Fibroblast of lung (primary cell): ENCODE results near the gene THOC1. TPM values are rescaled to one million over a fixed set of nuclear protein-coding genes. Genes with fewer than 3 reads are reported as not detected.
A peak's percentile ranks its signal among the peaks of the same experiment; 100 is the strongest.
"Not testable (repeated sequence)": the region's sequence is repeated elsewhere in the genome, so short reads cannot be mapped to it uniquely, and the experiment has no call there.

Experiments used
- DNase-seq, 2 donors: peaks; one replicate each; pipeline versions ENCODE4 v3.0.0 to v3.0.0-alpha.2; 2010; ENCODE audit warnings: low read depth in 2 of 2
- H2AFZ ChIP-seq: 2 replicates; pipeline ENCODE4 v1.5.1; 2012; ENCODE audit warnings: low read length, control low read depth, inconsistent platforms
- H3K27ac ChIP-seq: 2 replicates; pipeline ENCODE4 v1.5.1; 2011; ENCODE audit warnings: low read length, control low read depth; ENCODE audit not compliant: insufficient read depth
- H3K27me3 ChIP-seq: 2 replicates; pipeline ENCODE4 v1.5.1; 2011; ENCODE audit warnings: mild to moderate bottlenecking, low read length; ENCODE audit not compliant: control insufficient read depth, insufficient read depth
- H3K36me3 ChIP-seq: 2 replicates; pipeline ENCODE4 v1.5.1; 2011; ENCODE audit warnings: low read length; ENCODE audit not compliant: control insufficient read depth, insufficient read depth
- H3K4me1 ChIP-seq: 2 replicates; pipeline ENCODE4 v1.5.1; 2011; ENCODE audit warnings: low read length; ENCODE audit not compliant: control insufficient read depth, insufficient read depth; ENCODE audit errors: extremely low read depth
- H3K4me2 ChIP-seq: 2 replicates; pipeline ENCODE4 v1.5.1; 2011; ENCODE audit warnings: low read length, control low read depth; ENCODE audit not compliant: insufficient read depth; ENCODE audit errors: extremely low read depth
- H3K4me3 ChIP-seq, 4 experiments: fragments of 200-600 bp in 1 of 4; sonication (generic) in 1 of 4; replicated peaks in 1 of 4; 2 replicates each; pipeline ENCODE4 v1.5.1; 2011 to 2016; ENCODE audit warnings: low read length in 4 of 4, low read depth in 3 of 4, mild to moderate bottlenecking in 3 of 4, control low read depth in 2 of 4, inconsistent platforms in 1 of 4, mixed read lengths in 1 of 4; ENCODE audit not compliant: insufficient read depth in 1 of 4; ENCODE audit errors: control extremely low read depth in 1 of 4
- H3K79me2 ChIP-seq: 2 replicates; pipeline ENCODE4 v1.5.1; 2012; ENCODE audit warnings: mild to moderate bottlenecking, low read length, inconsistent platforms; ENCODE audit not compliant: control insufficient read depth, insufficient read depth
- H3K9ac ChIP-seq: 2 replicates; pipeline ENCODE4 v1.5.1; 2011; ENCODE audit warnings: mild to moderate bottlenecking, low read length, control low read depth; ENCODE audit not compliant: insufficient read depth
- H3K9me3 ChIP-seq: 2 replicates; pipeline ENCODE4 v1.5.1; 2012; ENCODE audit warnings: low read depth, low read length; ENCODE audit not compliant: control insufficient read depth, insufficient read depth
- H4K20me1 ChIP-seq: 2 replicates; pipeline ENCODE4 v1.5.1; 2011; ENCODE audit warnings: low read length; ENCODE audit not compliant: control insufficient read depth, insufficient read depth; ENCODE audit errors: extremely low read depth
- EZH2 ChIP-seq: IDR thresholded peaks from 2 replicates; pipeline ENCODE4 v1.5.1; 2012; ENCODE audit warnings: low read length, control low read depth, mild to moderate bottlenecking; ENCODE audit errors: missing control alignments
- polyA plus RNA-seq, 2 donors: library from polyadenylated mRNA; depleted of rRNA in 1 of 2; stranded (reverse) in 1 of 2; unstranded in 1 of 2; fragments of >200 nt; gene quantifications; 2 replicates each; pipeline ENCODE4 v1.2.1, GENCODE V29; 2011 to 2012; ENCODE audit warnings: missing spikeins in 1 of 2
- total RNA-seq: library from RNA; depleted of rRNA; stranded (reverse); fragments of >200 nt; gene quantifications from 2 replicates; pipeline ENCODE4 v1.2.1, GENCODE V29; 2014
- TF ChIP-seq, protein P1 (sequence below), 2 donors: IDR thresholded peaks in 1 of 2; conservative IDR thresholded peaks in 1 of 2; 1 replicate in 1 of 2; 2 replicates in 1 of 2; pipeline ENCODE4 v1.5.1; 2011 to 2012; ENCODE audit warnings: low read length in 2 of 2, control low read depth in 1 of 2, inconsistent platforms in 1 of 2, low read depth in 1 of 2, mild to moderate bottlenecking in 1 of 2

Gene THOC1
- total and polyA plus RNA-seq, 2 donors (not counting 1 experiment from before 2014, with no cell fraction given) = 18.2 to 35.2 TPM

GRCh38 chr18:294566-294965 is 26.7 kb upstream of the THOC1 start:
- no peaks in the 10 kb centered on the region for H3K4me1 ChIP-seq
- H2AFZ ChIP-seq = no peak overlapping the region
- no peak overlapping the region for H3K9ac ChIP-seq
- H3K27me3 ChIP-seq = peaks cover 8% of the 10 kb centered on the region
- no peaks in the 10 kb centered on the region for H3K9me3 ChIP-seq
- H3K4me2 ChIP-seq = no peak overlapping the region
- H3K27ac ChIP-seq = no peak overlapping the region
- H3K79me2 ChIP-seq = no peaks in the 10 kb centered on the region
- TF ChIP-seq EZH2 = no peak
- TF ChIP-seq, protein P1, sequence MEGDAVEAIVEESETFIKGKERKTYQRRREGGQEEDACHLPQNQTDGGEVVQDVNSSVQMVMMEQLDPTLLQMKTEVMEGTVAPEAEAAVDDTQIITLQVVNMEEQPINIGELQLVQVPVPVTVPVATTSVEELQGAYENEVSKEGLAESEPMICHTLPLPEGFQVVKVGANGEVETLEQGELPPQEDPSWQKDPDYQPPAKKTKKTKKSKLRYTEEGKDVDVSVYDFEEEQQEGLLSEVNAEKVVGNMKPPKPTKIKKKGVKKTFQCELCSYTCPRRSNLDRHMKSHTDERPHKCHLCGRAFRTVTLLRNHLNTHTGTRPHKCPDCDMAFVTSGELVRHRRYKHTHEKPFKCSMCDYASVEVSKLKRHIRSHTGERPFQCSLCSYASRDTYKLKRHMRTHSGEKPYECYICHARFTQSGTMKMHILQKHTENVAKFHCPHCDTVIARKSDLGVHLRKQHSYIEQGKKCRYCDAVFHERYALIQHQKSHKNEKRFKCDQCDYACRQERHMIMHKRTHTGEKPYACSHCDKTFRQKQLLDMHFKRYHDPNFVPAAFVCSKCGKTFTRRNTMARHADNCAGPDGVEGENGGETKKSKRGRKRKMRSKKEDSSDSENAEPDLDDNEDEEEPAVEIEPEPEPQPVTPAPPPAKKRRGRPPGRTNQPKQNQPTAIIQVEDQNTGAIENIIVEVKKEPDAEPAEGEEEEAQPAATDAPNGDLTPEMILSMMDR (conservative IDR thresholded peaks at IDR 0.05 in 1 of 2, IDR thresholded peaks at IDR 0.05 in 1 of 2; ENCODE audit: low read depth in 1 of 2, low read length in 2 of 2) = no peak
- DNase-seq = no peak
- no peaks in the 10 kb centered on the region for H4K20me1 ChIP-seq
- no peaks in the 10 kb centered on the region for H3K36me3 ChIP-seq
- H3K4me3 ChIP-seq = no peak overlapping the region

DNA sequence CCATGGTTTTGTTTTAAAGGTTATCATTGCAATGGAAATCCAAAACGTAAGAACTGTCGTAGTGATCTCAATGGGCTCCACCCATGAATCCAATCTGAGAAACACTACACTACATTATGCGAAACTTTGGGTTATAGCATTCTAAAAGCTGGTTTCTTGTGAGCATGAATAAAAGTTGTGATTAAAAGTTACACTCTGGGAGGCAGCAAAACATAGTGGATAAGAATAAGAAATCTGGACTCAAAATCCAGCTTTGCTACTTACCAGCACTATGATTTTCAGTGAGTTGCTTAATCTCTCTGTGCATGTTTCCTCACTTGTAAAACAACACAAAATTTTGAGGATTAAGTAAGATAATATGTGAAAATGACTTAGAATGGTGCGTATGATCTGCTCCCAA is 25.7 kb upstream of the THOC1 start:
- TF ChIP-seq EZH2 = no peak
- TF ChIP-seq, protein P1 (conservative IDR thresholded peaks at IDR 0.05 in 1 of 2, IDR thresholded peaks at IDR 0.05 in 1 of 2; ENCODE audit: low read depth in 1 of 2, low read length in 2 of 2) = peak; percentile 16 to 20
- Histone ChIP-seq H2AFZ (no peak overlapping the region), H3K4me1 (no peaks in the 10 kb centered on the region), H4K20me1 (no peaks in the 10 kb centered on the region), H3K4me2 (no peak overlapping the region), H3K79me2 (no peaks in the 10 kb centered on the region), H3K27me3 (peaks cover 8% of the 10 kb centered on the region), H3K9me3 (no peaks in the 10 kb centered on the region), H3K36me3 (no peaks in the 10 kb centered on the region), H3K27ac (no peak overlapping the region), H3K4me3 (no peak overlapping the region), H3K9ac (no peak overlapping the region)
- peak; percentile 17 to 58 for DNase-seq

- DNase-seq = no peak
- no peak overlapping the region for H3K4me2 ChIP-seq
- H3K27ac ChIP-seq = no peak overlapping the region
- H3K79me2 ChIP-seq = no peaks in the 10 kb centered on the region
- no peak for TF ChIP-seq EZH2
- TF ChIP-seq, protein P1 (conservative IDR thresholded peaks at IDR 0.05 in 1 of 2, IDR thresholded peaks at IDR 0.05 in 1 of 2; ENCODE audit: low read depth in 1 of 2, low read length in 2 of 2) = peak; percentile 18 to 38
- no peak overlapping the region for H2AFZ ChIP-seq
- H3K4me1 ChIP-seq = no peaks in the 10 kb centered on the region
- H3K9me3 ChIP-seq = no peaks in the 10 kb centered on the region
- no peaks in the 10 kb centered on the region for H4K20me1 ChIP-seq
- H3K9ac ChIP-seq = no peak overlapping the region
- H3K36me3 ChIP-seq = no peaks in the 10 kb centered on the region
- H3K4me3 ChIP-seq = no peak overlapping the region
- H3K27me3 ChIP-seq = peaks cover 6% of the 10 kb centered on the region
Measured at GRCh38 chr18:292271-292670, 24.4 kb upstream of the THOC1 start.

GRCh38 chr18:289970-290369 is 22.1 kb upstream of the THOC1 start:
- not testable (repeated sequence) for H3K27ac ChIP-seq, H3K9ac ChIP-seq, H2AFZ ChIP-seq, H3K4me1 ChIP-seq, H4K20me1 ChIP-seq, DNase-seq, H3K4me2 ChIP-seq, H3K4me3 ChIP-seq, H3K36me3 ChIP-seq, H3K9me3 ChIP-seq, H3K79me2 ChIP-seq, H3K27me3 ChIP-seq
